ENCODE measurements around the gene TTC34.

DNA sequence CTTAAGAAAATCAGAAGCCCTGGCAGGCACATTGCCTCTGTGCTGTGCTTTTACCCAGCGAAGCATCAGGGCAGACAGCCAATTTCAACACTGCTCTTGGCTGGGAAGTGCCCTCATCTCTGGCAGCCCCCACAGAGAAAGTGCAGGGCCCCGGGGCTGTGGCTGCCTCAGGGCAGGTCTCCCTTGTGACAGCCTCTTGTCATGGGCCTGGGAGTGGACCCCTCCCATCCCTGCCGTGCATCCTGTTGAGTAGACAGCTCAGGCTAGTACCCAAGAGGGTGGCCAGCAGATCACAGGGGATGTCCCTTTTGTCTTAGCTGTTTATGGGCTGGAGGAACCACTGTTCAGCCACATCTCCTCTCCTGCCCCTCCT lies 23.3 kb downstream of the TTC34 start:
- no peak for TF ChIP-seq POLR2A (IDR thresholded peaks at IDR 0.05; ENCODE audit: insufficient read depth in 1 of 2, low read depth in 2 of 2, low read length in 2 of 2)
- TF ChIP-seq, protein P1, sequence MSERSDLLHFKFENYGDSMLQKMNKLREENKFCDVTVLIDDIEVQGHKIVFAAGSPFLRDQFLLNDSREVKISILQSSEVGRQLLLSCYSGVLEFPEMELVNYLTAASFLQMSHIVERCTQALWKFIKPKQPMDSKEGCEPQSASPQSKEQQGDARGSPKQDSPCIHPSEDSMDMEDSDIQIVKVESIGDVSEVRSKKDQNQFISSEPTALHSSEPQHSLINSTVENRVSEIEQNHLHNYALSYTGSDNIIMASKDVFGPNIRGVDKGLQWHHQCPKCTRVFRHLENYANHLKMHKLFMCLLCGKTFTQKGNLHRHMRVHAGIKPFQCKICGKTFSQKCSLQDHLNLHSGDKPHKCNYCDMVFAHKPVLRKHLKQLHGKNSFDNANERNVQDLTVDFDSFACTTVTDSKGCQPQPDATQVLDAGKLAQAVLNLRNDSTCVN (CRISPR knock-in tag; IDR thresholded peaks at IDR 0.05; ENCODE audit: borderline replicate concordance), result no peak
- TF ChIP-seq, protein P2, sequence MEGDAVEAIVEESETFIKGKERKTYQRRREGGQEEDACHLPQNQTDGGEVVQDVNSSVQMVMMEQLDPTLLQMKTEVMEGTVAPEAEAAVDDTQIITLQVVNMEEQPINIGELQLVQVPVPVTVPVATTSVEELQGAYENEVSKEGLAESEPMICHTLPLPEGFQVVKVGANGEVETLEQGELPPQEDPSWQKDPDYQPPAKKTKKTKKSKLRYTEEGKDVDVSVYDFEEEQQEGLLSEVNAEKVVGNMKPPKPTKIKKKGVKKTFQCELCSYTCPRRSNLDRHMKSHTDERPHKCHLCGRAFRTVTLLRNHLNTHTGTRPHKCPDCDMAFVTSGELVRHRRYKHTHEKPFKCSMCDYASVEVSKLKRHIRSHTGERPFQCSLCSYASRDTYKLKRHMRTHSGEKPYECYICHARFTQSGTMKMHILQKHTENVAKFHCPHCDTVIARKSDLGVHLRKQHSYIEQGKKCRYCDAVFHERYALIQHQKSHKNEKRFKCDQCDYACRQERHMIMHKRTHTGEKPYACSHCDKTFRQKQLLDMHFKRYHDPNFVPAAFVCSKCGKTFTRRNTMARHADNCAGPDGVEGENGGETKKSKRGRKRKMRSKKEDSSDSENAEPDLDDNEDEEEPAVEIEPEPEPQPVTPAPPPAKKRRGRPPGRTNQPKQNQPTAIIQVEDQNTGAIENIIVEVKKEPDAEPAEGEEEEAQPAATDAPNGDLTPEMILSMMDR (CRISPR knock-in tag; IDR thresholded peaks at IDR 0.05), result no peak
- no peak for TF ChIP-seq ZEB1 (IDR thresholded peaks at IDR 0.05; ENCODE audit: insufficient replicate concordance, low read depth)
- no peak for TF ChIP-seq FOXJ3 (CRISPR knock-in tag; IDR thresholded peaks at IDR 0.05; ENCODE audit: borderline replicate concordance)
- no peak for TF ChIP-seq FOXA1 (IDR thresholded peaks at IDR 0.05)
- no peak for TF ChIP-seq FOXA1 (CRISPR knock-in tag; IDR thresholded peaks at IDR 0.05)
- no peak for TF ChIP-seq ZNF644 (CRISPR knock-in tag; IDR thresholded peaks at IDR 0.05; ENCODE audit: low read depth)
- TF ChIP-seq, protein P3, sequence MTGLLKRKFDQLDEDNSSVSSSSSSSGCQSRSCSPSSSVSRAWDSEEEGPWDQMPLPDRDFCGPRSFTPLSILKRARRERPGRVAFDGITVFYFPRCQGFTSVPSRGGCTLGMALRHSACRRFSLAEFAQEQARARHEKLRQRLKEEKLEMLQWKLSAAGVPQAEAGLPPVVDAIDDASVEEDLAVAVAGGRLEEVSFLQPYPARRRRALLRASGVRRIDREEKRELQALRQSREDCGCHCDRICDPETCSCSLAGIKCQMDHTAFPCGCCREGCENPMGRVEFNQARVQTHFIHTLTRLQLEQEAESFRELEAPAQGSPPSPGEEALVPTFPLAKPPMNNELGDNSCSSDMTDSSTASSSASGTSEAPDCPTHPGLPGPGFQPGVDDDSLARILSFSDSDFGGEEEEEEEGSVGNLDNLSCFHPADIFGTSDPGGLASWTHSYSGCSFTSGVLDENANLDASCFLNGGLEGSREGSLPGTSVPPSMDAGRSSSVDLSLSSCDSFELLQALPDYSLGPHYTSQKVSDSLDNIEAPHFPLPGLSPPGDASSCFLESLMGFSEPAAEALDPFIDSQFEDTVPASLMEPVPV (CRISPR knock-in tag; IDR thresholded peaks at IDR 0.05), result no peak
- no peak for TF ChIP-seq POLR2AphosphoS5 (IDR thresholded peaks at IDR 0.05; ENCODE audit: low read depth, low read length)
- TF ChIP-seq NR2F2 (IDR thresholded peaks at IDR 0.05; ENCODE audit: borderline replicate concordance, low read depth), result no peak
- TF ChIP-seq, protein P4, sequence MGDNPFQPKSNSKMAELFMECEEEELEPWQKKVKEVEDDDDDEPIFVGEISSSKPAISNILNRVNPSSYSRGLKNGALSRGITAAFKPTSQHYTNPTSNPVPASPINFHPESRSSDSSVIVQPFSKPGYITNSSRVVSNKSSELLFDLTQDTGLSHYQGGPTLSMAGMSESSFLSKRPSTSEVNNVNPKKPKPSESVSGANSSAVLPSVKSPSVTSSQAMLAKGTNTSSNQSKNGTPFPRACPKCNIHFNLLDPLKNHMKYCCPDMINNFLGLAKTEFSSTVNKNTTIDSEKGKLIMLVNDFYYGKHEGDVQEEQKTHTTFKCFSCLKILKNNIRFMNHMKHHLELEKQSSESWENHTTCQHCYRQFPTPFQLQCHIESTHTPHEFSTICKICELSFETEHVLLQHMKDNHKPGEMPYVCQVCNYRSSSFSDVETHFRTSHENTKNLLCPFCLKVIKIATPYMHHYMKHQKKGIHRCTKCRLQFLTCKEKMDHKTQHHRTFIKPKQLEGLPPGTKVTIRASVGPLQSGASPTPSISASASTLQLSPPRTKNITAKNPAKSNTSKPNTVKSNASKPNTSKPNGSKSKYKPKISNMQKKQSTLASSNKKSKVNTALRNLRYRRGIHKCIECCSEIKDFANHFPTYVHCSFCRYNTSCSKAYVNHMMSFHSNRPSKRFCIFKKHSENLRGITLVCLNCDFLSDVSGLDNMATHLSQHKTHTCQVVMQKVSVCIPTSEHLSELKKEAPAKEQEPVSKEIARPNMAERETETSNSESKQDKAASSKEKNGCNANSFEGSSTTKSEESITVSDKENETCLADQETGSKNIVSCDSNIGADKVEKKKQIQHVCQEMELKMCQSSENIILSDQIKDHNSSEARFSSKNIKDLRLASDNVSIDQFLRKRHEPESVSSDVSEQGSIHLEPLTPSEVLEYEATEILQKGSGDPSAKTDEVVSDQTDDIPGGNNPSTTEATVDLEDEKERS (CRISPR knock-in tag; IDR thresholded peaks at IDR 0.05), result no peak
- no peak for TF ChIP-seq KAT8 (CRISPR knock-in tag; IDR thresholded peaks at IDR 0.05)
- no peak for TF ChIP-seq ZNF607 (CRISPR knock-in tag; IDR thresholded peaks at IDR 0.05; ENCODE audit: borderline replicate concordance)
- TF ChIP-seq CEBPB (IDR thresholded peaks at IDR 0.05; ENCODE audit: borderline replicate concordance, low read depth, low read length), result no peak

Measured in HepG2 (cell line).